B cell (primary cell): ENCODE measurements around the gene TENM3. TPM values are rescaled to one million over a fixed set of nuclear protein-coding genes. Genes with fewer than 3 reads are reported as not detected.

Experiments used
- ATAC-seq: fragments of 200-7000 bp; cut with Tn5 transposase; one replicate; pipeline ENCODE4 v1.10.0; 2021; ENCODE audit warnings: low read depth, mild to moderate bottlenecking, moderate number of reproducible peaks, moderate library complexity
- CTCF ChIA-PET: fragments of 350-600 bp; sonication (Branson Sonifier 250); formaldehyde crosslinking; loops from one replicate; lab custom pipeline; 2021; ENCODE audit warnings: antibody characterized with exemption, inconsistent platforms; lab: Charles Lee
- POLR2A ChIA-PET: fragments of 350-600 bp; sonication (Branson Sonifier 250); formaldehyde crosslinking; loops from one replicate; lab custom pipeline; 2021; ENCODE audit warnings: antibody characterized with exemption; lab: Charles Lee
- DNase-seq: peaks from one replicate; pipeline ENCODE4 v3.0.0; 2013
- H2AFZ ChIP-seq: 2 replicates; pipeline ENCODE4 v1.6.1; 2012; ENCODE audit warnings: mild to moderate bottlenecking, low read depth, low read length; ENCODE audit not compliant: insufficient read depth, poor library complexity, severe bottlenecking
- H3K27ac ChIP-seq, 2 donors: 1 replicate in 1 of 2; 2 replicates in 1 of 2; pipeline ENCODE4 v1.5.1; 2012 to 2013; ENCODE audit warnings: low read length in 2 of 2, mild to moderate bottlenecking in 2 of 2, moderate library complexity in 1 of 2
- H3K27me3 ChIP-seq, 4 experiments: fragments of 200-600 bp in 1 of 4; sonication (generic) in 1 of 4; replicated peaks in 1 of 4; 1 replicate in 2 of 4; 2 replicates in 2 of 4; pipeline versions ENCODE4 v1.6.1 to v1.7.0; 2013 to 2016; ENCODE audit warnings: low read length in 3 of 4, mild to moderate bottlenecking in 2 of 4, mixed read lengths in 1 of 4, moderate library complexity in 1 of 4; ENCODE audit not compliant: insufficient read depth in 4 of 4, control insufficient read depth in 3 of 4; ENCODE audit errors: control extremely low read depth in 1 of 4
- H3K36me3 ChIP-seq, 2 experiments: replicated peaks in 1 of 2; 1 replicate in 1 of 2; 2 replicates in 1 of 2; pipeline versions ENCODE4 v1.6.1 to v1.7.1; 2013; ENCODE audit warnings: low read length in 1 of 2; ENCODE audit not compliant: insufficient read depth in 2 of 2, control insufficient read depth in 1 of 2; ENCODE audit errors: control extremely low read depth in 1 of 2, extremely low read depth in 1 of 2
- H3K4me1 ChIP-seq, 2 donors: fragments of 200-600 bp in 1 of 2; sonication (generic) in 1 of 2; 1 replicate in 1 of 2; 2 replicates in 1 of 2; pipeline versions ENCODE4 v1.5.1 to v1.6.1; 2013 to 2017; ENCODE audit warnings: low read length in 2 of 2; ENCODE audit not compliant: control insufficient read depth in 2 of 2, insufficient read depth in 2 of 2
- H3K4me2 ChIP-seq: replicated peaks from 2 replicates; pipeline ENCODE3; 2012; ENCODE audit warnings: mild to moderate bottlenecking, low read depth, low read length; ENCODE audit not compliant: poor library complexity, severe bottlenecking
- H3K4me3 ChIP-seq, 5 experiments: fragments of 200-600 bp in 1 of 5; sonication (generic) in 1 of 5; 1 replicate in 3 of 5; 2 replicates in 2 of 5; pipeline versions ENCODE4 v1.5.1 to v1.7.0; 2011 to 2016; ENCODE audit warnings: low read length in 4 of 5, mild to moderate bottlenecking in 4 of 5, low read depth in 2 of 5, control low read depth in 1 of 5, moderate library complexity in 1 of 5; ENCODE audit not compliant: insufficient read depth in 1 of 5; ENCODE audit errors: control extremely low read depth in 1 of 5, extremely low read depth in 1 of 5
- H3K79me2 ChIP-seq: fragments of 200-600 bp; sonication (generic); one replicate; pipeline ENCODE4 v1.6.0; 2016; ENCODE audit warnings: low read length; ENCODE audit not compliant: control insufficient read depth, insufficient read depth
- H3K9ac ChIP-seq: fragments of 200-600 bp; sonication (generic); 2 replicates; pipeline ENCODE4 v1.6.1; 2017; ENCODE audit warnings: mild to moderate bottlenecking, low read length, moderate library complexity
- H3K9me3 ChIP-seq, 3 donors: one replicate each; pipeline versions ENCODE4 v1.6.1 to v1.7.1; 2013; ENCODE audit warnings: low read length in 2 of 3; ENCODE audit not compliant: control insufficient read depth in 2 of 3, insufficient read depth in 1 of 3; ENCODE audit errors: control extremely low read depth in 1 of 3
- H4K20me1 ChIP-seq: 2 replicates; pipeline ENCODE4 v1.6.0; 2012; ENCODE audit warnings: mild to moderate bottlenecking, low read length; ENCODE audit not compliant: insufficient read depth, control insufficient read depth, poor library complexity, severe bottlenecking
- H3K27ac Mint-ChIP-seq: one replicate; pipeline ENCODE4 v1.8.0; 2021; ENCODE audit warnings: mixed read lengths
- H3K27me3 Mint-ChIP-seq: one replicate; pipeline ENCODE4 v1.8.0; 2021; ENCODE audit warnings: mixed read lengths
- H3K4me1 Mint-ChIP-seq: one replicate; pipeline ENCODE4 v1.8.0; 2021; ENCODE audit warnings: mixed read lengths
- H3K4me3 Mint-ChIP-seq: one replicate; pipeline ENCODE4 v1.8.0; 2021; ENCODE audit warnings: mixed read lengths
- H3K9me3 Mint-ChIP-seq: one replicate; pipeline ENCODE4 v1.8.0; 2022; ENCODE audit warnings: mixed read lengths; ENCODE audit not compliant: insufficient read depth
- EZH2 ChIP-seq: IDR thresholded peaks from 2 replicates; pipeline ENCODE4 v1.6.1; 2012; ENCODE audit warnings: borderline replicate concordance, low read depth, mild to moderate bottlenecking, moderate library complexity, low read length; ENCODE audit not compliant: insufficient read depth, poor library complexity, severe bottlenecking
- WGBS: methylation state at CpG from one replicate; pipeline ENCODE4 v1.1.5; 2013; ENCODE audit warnings: missing lambda C conversion rate; ENCODE audit not compliant: insufficient coverage; 5-methylcytosine and 5-hydroxymethylcytosine counted together
- intact Hi-C: fragments of 100-400 bp; cut with micrococcal nuclease; formaldehyde crosslinking; loops from one replicate; pipeline ENCODE4 v1.10.0; 2022
- polyA plus RNA-seq: library from polyadenylated mRNA; depleted of rRNA; stranded (reverse); fragments of >200 nt; gene quantifications from 2 replicates; pipeline ENCODE4 v1.2.3, GENCODE V29; 2012
- total RNA-seq, 2 donors: library from RNA; stranded (reverse); fragments of 120-200 nt in 1 of 2; gene quantifications; 1 replicate in 1 of 2; 2 replicates in 1 of 2; pipeline versions ENCODE4 v1.2.3 to v1.2.4, GENCODE V29; 2013 to 2022
- TF ChIP-seq, protein P1 (sequence below): fragments of 200-600 bp; IDR thresholded peaks from one replicate; pipeline ENCODE4 v1.8.0; 2022; ENCODE audit warnings: antibody characterized with exemption, mild to moderate bottlenecking

Gene TENM3
- total and polyA plus RNA-seq, 2 donors (not counting 1 experiment from before 2014, with no cell fraction given), result not detected

GRCh38 chr4:182653596-182653995, 410.4 kb downstream of the TENM3 start:
- DNase-seq, result no peak
- 80% methylated on average over 1 of the region's 3 CpGs for WGBS
- Histone ChIP-seq H3K4me1 (no peaks in the 10 kb centered on the region), H3K79me2 (no peaks in the 10 kb centered on the region), H3K9me3 (no peaks in the 10 kb centered on the region), H3K4me2 (no peak overlapping the region), H4K20me1 (no peaks in the 10 kb centered on the region), H3K27ac (no peak overlapping the region), H3K9ac (no peak overlapping the region), H3K4me3 (no peak overlapping the region), H2AFZ (no peak overlapping the region), H3K27me3 (no peaks in the 10 kb centered on the region), H3K36me3 (no peaks in the 10 kb centered on the region)
- Mint-ChIP-seq H3K4me3 (no peak overlapping the region), H3K27ac (no peak overlapping the region), H3K9me3 (no peaks in the 10 kb centered on the region), H3K27me3 (peaks cover 8% of the 10 kb centered on the region), H3K4me1 (no peaks in the 10 kb centered on the region)
- intact Hi-C loops, result no loop called here
- TF ChIP-seq, protein P1, sequence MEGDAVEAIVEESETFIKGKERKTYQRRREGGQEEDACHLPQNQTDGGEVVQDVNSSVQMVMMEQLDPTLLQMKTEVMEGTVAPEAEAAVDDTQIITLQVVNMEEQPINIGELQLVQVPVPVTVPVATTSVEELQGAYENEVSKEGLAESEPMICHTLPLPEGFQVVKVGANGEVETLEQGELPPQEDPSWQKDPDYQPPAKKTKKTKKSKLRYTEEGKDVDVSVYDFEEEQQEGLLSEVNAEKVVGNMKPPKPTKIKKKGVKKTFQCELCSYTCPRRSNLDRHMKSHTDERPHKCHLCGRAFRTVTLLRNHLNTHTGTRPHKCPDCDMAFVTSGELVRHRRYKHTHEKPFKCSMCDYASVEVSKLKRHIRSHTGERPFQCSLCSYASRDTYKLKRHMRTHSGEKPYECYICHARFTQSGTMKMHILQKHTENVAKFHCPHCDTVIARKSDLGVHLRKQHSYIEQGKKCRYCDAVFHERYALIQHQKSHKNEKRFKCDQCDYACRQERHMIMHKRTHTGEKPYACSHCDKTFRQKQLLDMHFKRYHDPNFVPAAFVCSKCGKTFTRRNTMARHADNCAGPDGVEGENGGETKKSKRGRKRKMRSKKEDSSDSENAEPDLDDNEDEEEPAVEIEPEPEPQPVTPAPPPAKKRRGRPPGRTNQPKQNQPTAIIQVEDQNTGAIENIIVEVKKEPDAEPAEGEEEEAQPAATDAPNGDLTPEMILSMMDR, result no peak
- no peak for TF ChIP-seq EZH2
- CTCF ChIA-PET, result no interaction called here
- no peak for ATAC-seq
- POLR2A ChIA-PET, result no interaction called here

DNA sequence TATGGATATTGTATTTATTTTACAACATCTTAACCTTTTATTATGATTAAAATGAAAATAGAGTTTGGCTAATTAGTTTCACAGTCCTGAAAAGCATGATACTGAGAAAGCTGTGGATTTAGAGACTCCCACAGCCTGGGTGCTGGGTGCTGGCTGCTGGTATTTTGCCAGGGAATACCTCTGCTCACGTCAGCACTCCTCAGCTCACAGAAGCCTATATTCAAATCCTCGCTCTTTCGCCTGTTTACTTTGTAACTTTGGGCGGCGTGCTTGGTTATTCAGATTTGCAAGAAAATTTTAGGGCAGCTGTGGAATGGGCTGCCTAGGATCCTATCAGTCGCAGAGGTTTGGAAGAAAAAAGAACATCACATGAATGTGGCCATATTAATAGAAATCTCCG, 412.1 kb downstream of the TENM3 start:
- 92% methylated on average over 3 of the region's 7 CpGs for WGBS

More for the DNA sequence above, 412.1 kb downstream of the TENM3 start:
- ChIA-PET POLR2A (no interaction called here), CTCF (no interaction called here)
- no peak for ATAC-seq
- H3K9me3 Mint-ChIP-seq, result no peaks in the 10 kb centered on the region
- no peak overlapping the region for H3K27ac ChIP-seq
- H3K4me3 ChIP-seq, result no peak overlapping the region
- no peaks in the 10 kb centered on the region for H3K4me1 ChIP-seq
- no peak overlapping the region for H3K9ac ChIP-seq
- H3K27ac Mint-ChIP-seq, result no peak overlapping the region
- peaks cover 7% of the 10 kb centered on the region for H3K27me3 Mint-ChIP-seq
- no peak overlapping the region for H2AFZ ChIP-seq
- DNase-seq, result no peak
- TF ChIP-seq, protein P1, result no peak
- no peak for TF ChIP-seq EZH2
- no peaks in the 10 kb centered on the region for H3K36me3 ChIP-seq
- no peak overlapping the region for H3K4me3 Mint-ChIP-seq
- H3K4me2 ChIP-seq, result no peak overlapping the region
- no peaks in the 10 kb centered on the region for H3K9me3 ChIP-seq
- H4K20me1 ChIP-seq, result no peaks in the 10 kb centered on the region
- H3K27me3 ChIP-seq, result no peaks in the 10 kb centered on the region
- intact Hi-C loops, result no loop called here
- H3K79me2 ChIP-seq, result no peaks in the 10 kb centered on the region
- no peaks in the 10 kb centered on the region for H3K4me1 Mint-ChIP-seq
